ENCODE results near the gene PIP5K1B.

Gene PIP5K1B

DNA sequence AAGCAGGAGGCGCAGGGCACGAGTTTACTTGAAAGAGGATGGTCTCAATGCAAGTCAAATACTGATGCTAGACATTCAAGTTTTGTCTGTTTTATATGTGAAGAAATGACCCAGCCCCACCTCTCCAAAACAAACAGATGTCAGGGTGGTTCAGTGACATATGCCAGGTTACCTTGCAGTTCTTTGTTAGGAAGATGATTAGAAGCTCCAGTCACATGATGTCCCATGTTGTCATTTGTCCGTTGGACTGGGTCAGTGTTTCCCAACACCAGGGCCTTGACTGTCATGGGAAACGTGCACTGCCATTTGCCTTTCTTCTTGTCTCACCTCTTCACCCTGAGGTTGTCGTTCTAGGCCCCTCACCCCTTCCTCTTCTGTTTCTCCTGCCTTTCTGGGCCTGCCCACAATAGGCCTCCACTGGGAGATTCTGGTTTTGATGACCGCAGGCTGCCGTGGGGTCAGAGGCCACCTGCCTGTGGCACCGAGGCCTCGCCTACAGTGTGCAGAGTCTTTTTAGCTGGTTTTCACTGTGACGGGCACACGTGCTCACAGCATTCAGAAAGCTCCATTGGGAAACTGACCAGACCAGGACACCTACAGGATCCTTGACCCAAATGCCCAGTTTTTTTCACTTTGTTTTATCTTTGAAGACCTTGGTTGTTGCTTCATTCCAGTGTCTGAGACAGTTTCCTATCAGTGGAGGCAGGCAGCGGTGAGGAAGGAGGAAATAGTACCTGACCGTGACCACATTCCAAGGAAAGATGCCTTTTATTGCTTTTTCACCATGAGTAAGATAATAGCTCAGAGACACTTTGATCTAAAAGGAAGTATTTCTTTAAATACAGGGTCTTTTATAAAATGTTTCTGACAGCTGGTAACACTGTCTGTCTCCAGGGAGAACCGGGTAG lies 123.1 kb downstream of the PIP5K1B start:
- TF ChIP-seq CTCF (IDR thresholded peaks at IDR 0.05; ENCODE audit: insufficient read depth, low read depth, low read length, missing control alignments), result no peak

DNA sequence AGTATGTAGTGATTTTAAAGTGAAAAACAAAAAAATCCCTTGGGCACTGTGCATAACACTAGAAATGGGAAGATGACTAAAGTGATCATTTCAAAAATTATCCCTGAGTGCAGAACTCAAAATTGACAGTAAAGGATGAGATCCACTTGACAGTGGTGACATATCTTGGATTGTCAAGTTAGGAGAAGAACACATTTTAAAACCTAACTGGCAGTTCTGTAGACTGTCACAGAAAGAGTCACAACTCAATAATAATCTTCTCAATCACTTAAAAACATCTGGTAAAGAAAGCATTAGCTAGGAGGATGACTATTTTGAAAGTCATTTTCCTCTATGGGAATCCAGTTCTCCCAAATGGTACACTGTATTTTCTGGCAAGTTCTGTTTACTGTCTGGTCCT lies 127.1 kb downstream of the PIP5K1B start:
- TF ChIP-seq CTCF (IDR thresholded peaks at IDR 0.05; ENCODE audit: insufficient read depth, low read depth, low read length, missing control alignments), result no peak
- H3K4me3 ChIP-seq (ENCODE audit: low read depth, low read length), result no peak overlapping the region
- DNase-seq (ENCODE audit: low read depth), result no peak

More for the DNA sequence above, 123.1 kb downstream of the PIP5K1B start:
- H3K4me3 ChIP-seq (ENCODE audit: low read depth, low read length), result no peak overlapping the region
- no peak for DNase-seq (ENCODE audit: low read depth)

DNA sequence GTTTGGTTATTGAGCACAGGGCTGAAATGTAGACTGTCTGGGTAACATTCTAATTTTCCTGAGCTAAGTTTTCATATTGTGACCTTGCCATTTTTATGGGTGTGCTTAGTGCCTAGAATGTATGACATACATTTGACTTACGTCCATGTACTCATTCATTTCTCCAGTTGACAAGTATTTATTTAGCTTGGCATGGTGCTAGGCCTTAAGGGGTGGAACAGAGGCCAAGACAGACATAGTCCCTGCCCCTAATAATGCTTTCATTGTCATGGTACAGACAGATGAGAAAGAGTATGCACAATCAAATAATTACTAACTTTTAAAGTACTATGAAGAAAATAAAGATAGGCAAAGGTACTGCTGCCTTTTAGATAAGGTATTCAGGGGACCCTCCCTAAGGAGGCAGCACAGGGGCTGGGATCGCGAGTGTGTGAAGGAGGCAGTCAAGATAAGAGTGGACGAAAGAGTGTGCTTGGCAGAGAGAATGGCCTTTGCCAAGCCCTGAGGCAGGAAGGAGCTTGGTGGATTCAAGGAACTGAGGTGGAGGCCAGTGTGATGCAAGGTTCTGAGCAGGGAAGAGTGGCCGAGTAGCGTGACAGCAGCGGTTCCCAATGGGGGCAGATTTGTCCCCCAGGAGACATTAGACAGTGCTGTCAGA lies 128.0 kb downstream of the PIP5K1B start:
- H3K4me3 ChIP-seq (ENCODE audit: low read depth, low read length), result no peak overlapping the region
- TF ChIP-seq CTCF (IDR thresholded peaks at IDR 0.05; ENCODE audit: insufficient read depth, low read depth, low read length, missing control alignments), result no peak
- no peak for DNase-seq (ENCODE audit: low read depth)

- DNase-seq (ENCODE audit: low read depth), result no peak
Observed at GRCh38 chr9:68834931-68835520, 130.0 kb downstream of the PIP5K1B start.

DNA sequence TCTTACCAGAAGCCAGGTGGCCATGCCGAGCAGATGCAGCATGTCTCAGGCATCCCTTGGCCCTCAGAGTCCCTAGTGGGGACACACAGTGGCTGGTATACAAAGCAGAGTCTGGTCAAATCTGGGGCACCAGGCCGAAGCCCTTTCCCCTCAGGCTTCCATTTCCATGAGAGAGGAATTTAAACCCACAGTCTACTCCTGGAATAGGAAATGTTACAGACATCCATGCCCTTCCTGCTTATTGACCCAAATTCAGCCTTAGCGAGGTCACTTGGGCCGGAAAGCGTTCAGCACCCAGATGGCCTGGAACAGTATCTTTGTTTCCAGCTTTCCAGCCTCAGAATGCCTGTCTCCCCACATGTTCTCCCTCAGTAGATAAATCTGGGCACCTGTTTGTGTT lies 131.7 kb downstream of the PIP5K1B start:
- H3K4me3 ChIP-seq (ENCODE audit: low read depth, low read length), result no peak overlapping the region
- no peak for DNase-seq (ENCODE audit: low read depth)
- no peak for TF ChIP-seq CTCF (IDR thresholded peaks at IDR 0.05; ENCODE audit: insufficient read depth, low read depth, low read length, missing control alignments)

More at GRCh38 chr9:68834931-68835520, 130.0 kb downstream of the PIP5K1B start:
- no peak for TF ChIP-seq CTCF (IDR thresholded peaks at IDR 0.05; ENCODE audit: insufficient read depth, low read depth, low read length, missing control alignments)
- H3K4me3 ChIP-seq (ENCODE audit: low read depth, low read length), result no peak overlapping the region

DNA sequence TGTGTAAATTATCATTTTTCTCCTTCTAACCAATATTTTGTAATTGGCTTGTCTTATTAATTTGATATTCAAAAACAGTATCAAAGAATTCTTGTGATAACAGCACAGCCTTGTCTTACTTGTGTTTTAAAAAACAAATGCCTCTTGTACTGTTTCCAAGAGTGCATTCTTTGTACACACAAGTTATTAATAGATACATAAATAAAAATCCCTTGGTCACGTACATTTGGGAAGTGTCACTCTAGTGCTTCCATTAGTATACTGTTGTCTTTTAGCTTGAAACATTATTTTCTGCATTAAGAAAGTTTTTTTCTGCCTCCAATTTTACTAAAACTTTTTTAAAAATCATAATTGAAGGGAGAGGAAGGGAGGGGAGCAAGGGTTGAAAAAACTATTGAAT lies 133.2 kb downstream of the PIP5K1B start:
- TF ChIP-seq CTCF (IDR thresholded peaks at IDR 0.05; ENCODE audit: insufficient read depth, low read depth, low read length, missing control alignments), result no peak
- no peak overlapping the region for H3K4me3 ChIP-seq (ENCODE audit: low read depth, low read length)
- no peak for DNase-seq (ENCODE audit: low read depth)

All from GM12865 (cell line).